ENCODE data around the gene APOBEC3G. TPM values are rescaled to one million over a fixed set of nuclear protein-coding genes. Genes with fewer than 3 reads are reported as not detected.
"Not testable (repeated sequence)": the region's sequence is repeated elsewhere in the genome, so short reads cannot be mapped to it uniquely, and the experiment has no call there.

Gene APOBEC3G
- total RNA-seq, 3 donors from 2014 or later = 5.7 to 6.2 (median 6.1) TPM

GRCh38 chr22:39073981-39074380, 3.1 kb upstream of the APOBEC3G start:
- DNase-seq (no peak), ATAC-seq (no peak)
- Histone ChIP-seq H3K9me3 (no peaks in the 10 kb centered on the region), H3K4me1 (ENCODE audit: low read depth) (no peaks in the 10 kb centered on the region), H3K4me3 (no peak overlapping the region), H3K36me3 (ENCODE audit: low read depth) (no peaks in the 10 kb centered on the region)
- intact Hi-C loops (cut with DNase I, micrococcal nuclease) = no loop called here
- no peak for TF ChIP-seq CTCF (IDR thresholded peaks at IDR 0.05)

DNA sequence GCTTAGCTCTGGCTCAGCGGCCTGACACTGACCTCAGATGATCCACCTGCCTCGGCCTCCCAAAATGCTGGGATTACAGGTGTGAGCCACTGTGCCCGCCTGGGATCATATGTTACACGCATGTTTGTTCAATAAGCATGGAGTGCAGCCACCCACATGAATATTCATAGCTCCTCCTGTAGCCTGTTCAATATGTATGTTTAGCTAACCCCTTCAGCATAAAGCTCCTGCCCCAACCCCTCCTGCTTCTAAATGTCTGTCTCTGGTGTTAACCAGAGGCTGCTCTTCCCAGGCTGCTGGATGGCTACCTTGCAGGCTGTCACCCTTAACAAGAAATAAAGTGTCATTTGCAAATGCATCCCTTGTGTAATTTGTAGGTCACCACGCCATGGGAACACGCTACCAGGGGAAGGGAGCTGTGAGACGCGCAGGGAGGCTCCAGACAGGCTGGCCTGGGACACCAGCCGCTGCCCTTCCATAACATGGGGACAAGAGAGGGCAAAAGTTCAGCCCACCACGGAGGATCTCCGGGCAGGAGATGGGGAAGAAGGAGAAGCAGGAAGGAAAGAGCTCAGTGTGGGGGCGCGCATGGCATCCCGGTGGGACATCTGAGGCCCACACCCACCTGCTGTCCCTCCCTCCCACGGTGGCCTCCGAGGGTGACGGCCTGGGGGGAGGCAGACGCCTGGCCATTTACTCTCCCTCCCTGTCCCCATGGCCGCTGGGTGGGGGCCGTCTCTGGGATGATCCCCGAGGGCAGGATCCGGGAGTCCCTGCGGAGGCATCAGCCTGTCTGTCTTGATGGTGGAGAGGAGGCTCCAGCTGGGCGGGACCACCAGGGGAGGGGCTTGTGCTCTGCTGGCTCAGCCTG, 685 bp upstream of the APOBEC3G start:
- H3K4me1 ChIP-seq (ENCODE audit: low read depth); H3K36me3 ChIP-seq (ENCODE audit: low read depth); H3K9me3 ChIP-seq; intact Hi-C loops (cut with DNase I, micrococcal nuclease); H3K4me3 ChIP-seq; ATAC-seq; DNase-seq: not testable (repeated sequence)

GRCh38 chr22:39077912-39078311, 837 bp downstream of the APOBEC3G start:
- H3K4me3 ChIP-seq; H3K9me3 ChIP-seq; ATAC-seq; H3K4me1 ChIP-seq (ENCODE audit: low read depth); intact Hi-C loops (cut with DNase I, micrococcal nuclease); H3K36me3 ChIP-seq (ENCODE audit: low read depth): not testable (repeated sequence)
- peak in 1 of 3 donors; percentile 35 for DNase-seq

DNA sequence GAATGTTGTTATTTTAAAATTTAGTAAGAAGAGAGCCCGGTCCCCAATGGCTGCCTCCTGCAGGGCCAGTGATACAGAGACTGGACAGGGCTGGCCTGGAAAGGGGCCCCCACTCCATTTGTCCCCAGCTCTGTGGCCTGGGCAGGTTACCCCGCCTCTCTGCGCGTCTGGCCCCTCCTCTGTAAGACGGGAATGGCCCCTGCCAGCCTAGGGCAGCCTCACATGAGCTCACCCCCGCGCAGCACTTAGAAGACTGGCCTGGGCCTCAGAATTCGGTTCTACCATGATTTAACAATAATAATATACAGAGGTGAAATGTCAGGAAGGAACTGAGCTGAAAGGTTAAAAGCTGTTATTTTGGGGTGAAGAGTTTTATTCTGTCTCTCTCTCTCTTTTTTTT, 1.3 kb downstream of the APOBEC3G start:
- H3K4me1 ChIP-seq (ENCODE audit: low read depth) = no peaks in the 10 kb centered on the region
- no peak for ATAC-seq
- no peak for TF ChIP-seq CTCF (IDR thresholded peaks at IDR 0.05)
- intact Hi-C loops (cut with DNase I, micrococcal nuclease) = no loop called here
- DNase-seq = no peak
- no peaks in the 10 kb centered on the region for H3K9me3 ChIP-seq
- no peak overlapping the region for H3K4me3 ChIP-seq
- H3K36me3 ChIP-seq (ENCODE audit: low read depth) = no peaks in the 10 kb centered on the region

- intact Hi-C loops (cut with DNase I, micrococcal nuclease); H3K4me3 ChIP-seq; ATAC-seq; H3K4me1 ChIP-seq (ENCODE audit: low read depth); H3K36me3 ChIP-seq (ENCODE audit: low read depth); H3K9me3 ChIP-seq: not testable (repeated sequence)
- peak in 1 of 3 donors; percentile 15 for DNase-seq
These were observed 2.1 kb downstream of the APOBEC3G start for GRCh38 chr22:39079054-39079637.

- Histone ChIP-seq H3K4me1 (ENCODE audit: low read depth) (no peaks in the 10 kb centered on the region), H3K36me3 (ENCODE audit: low read depth) (no peaks in the 10 kb centered on the region), H3K9me3 (no peaks in the 10 kb centered on the region), H3K4me3 (no peak overlapping the region)
- no peak for ATAC-seq
- no peak for TF ChIP-seq CTCF (IDR thresholded peaks at IDR 0.05)
- intact Hi-C loops (cut with DNase I, micrococcal nuclease) = no loop called here
- DNase-seq = peak in 1 of 3 donors; percentile 16
These were observed 3.1 kb downstream of the APOBEC3G start for GRCh38 chr22:39080052-39080762.

- peak in 1 of 3 donors; percentile 18 for DNase-seq
- TF ChIP-seq CTCF (IDR thresholded peaks at IDR 0.05) = no peak
- Histone ChIP-seq H3K4me1 (ENCODE audit: low read depth) (no peaks in the 10 kb centered on the region), H3K9me3 (no peaks in the 10 kb centered on the region), H3K36me3 (ENCODE audit: low read depth) (no peaks in the 10 kb centered on the region), H3K4me3 (no peak overlapping the region)
- no peak for ATAC-seq
- intact Hi-C loops (cut with DNase I, micrococcal nuclease) = no loop called here
These were observed 3.9 kb downstream of the APOBEC3G start for GRCh38 chr22:39081016-39081415.
